Thyroid gland (tissue), 4 donors: ENCODE measurements around the gene HOXC11. TPM values are rescaled to one million over a fixed set of nuclear protein-coding genes. Genes with fewer than 3 reads are reported as not detected.

Source experiments
- DNase-seq, 2 donors: peaks; one replicate each; pipeline ENCODE4 v3.0.0-alpha.2; 2019
- H3K27ac ChIP-seq, 3 donors: fragments of 200-600 bp; sonication (generic); 1 replicate in 2 of 3; 2 replicates in 1 of 3; pipeline ENCODE4 v1.5.1; 2016 to 2019; ENCODE audit warnings: mild to moderate bottlenecking in 1 of 3, moderate library complexity in 1 of 3
- H3K27me3 ChIP-seq: fragments of 200-600 bp; sonication (generic); one replicate; pipeline ENCODE4 v1.5.1; 2019
- H3K36me3 ChIP-seq, 2 donors: fragments of 200-600 bp; sonication (generic); one replicate each; pipeline ENCODE4 v1.5.1; 2016 to 2019
- H3K4me1 ChIP-seq, 2 donors: fragments of 200-600 bp; sonication (generic); one replicate each; pipeline ENCODE4 v1.5.1; 2017 to 2019
- H3K4me3 ChIP-seq, 3 donors: fragments of 200-600 bp; sonication (generic); replicated peaks in 1 of 3; 1 replicate in 2 of 3; 2 replicates in 1 of 3; pipeline ENCODE4 v1.5.1; 2016; ENCODE audit warnings: mild to moderate bottlenecking in 1 of 3
- H3K9me3 ChIP-seq: fragments of 200-600 bp; sonication (generic); one replicate; pipeline ENCODE4 v1.5.1; 2017
- CTCF ChIP-seq, 6 experiments: fragments of 200-600 bp in 3 of 6; fragments of 450-650 bp in 3 of 6; sonication (generic) in 3 of 6; IDR thresholded peaks; one replicate each; pipeline ENCODE4 v1.5.1; 2016 to 2019; ENCODE audit warnings: antibody characterized with exemption in 6 of 6, mild to moderate bottlenecking in 2 of 6, inconsistent platforms in 1 of 6, moderate library complexity in 1 of 6
- POLR2A ChIP-seq, 2 donors: fragments of 450-650 bp; IDR thresholded peaks; one replicate each; pipeline ENCODE4 v1.6.1; 2017; ENCODE audit warnings: antibody characterized with exemption in 2 of 2, mild to moderate bottlenecking in 2 of 2, moderate library complexity in 1 of 2
- WGBS, 2 donors: methylation state at CpG; one replicate each; pipeline ENCODE4 v1.1.5; 2017; 5-methylcytosine and 5-hydroxymethylcytosine counted together
- intact Hi-C: fragments of 100-400 bp; cut with DNase I; formaldehyde crosslinking; loops from one replicate; pipeline ENCODE4 v1.15.1; 2023
- total RNA-seq, 4 donors: library from RNA; depleted of rRNA; stranded (reverse); fragments of >200 nt; gene quantifications; one replicate each; pipeline ENCODE4 v1.2.3, GENCODE V29; 2016

HOXC11 gene
- total RNA-seq, 4 donors from 2014 or later: not detected

GRCh38 chr12:53960187-53961024, 12.5 kb upstream of the HOXC11 start:
- H3K27me3 ChIP-seq: peaks cover 85% of the 10 kb centered on the region
- H3K36me3 ChIP-seq: no peaks in the 10 kb centered on the region
- DNase-seq: no peak
- no peaks in the 10 kb centered on the region for H3K9me3 ChIP-seq
- TF ChIP-seq CTCF (IDR thresholded peaks at IDR 0.05): no peak
- TF ChIP-seq POLR2A (IDR thresholded peaks at IDR 0.05): no peak
- H3K4me3 ChIP-seq: no peak overlapping the region
- 11 to 20% methylated on average over 23 to 26 of the region's 39 CpGs for WGBS, 2 donors
- no peak overlapping the region for H3K27ac ChIP-seq
- H3K4me1 ChIP-seq: peaks cover 0 to 14% of the 10 kb centered on the region in 2 donors
- intact Hi-C loops: no loop called here

DNA sequence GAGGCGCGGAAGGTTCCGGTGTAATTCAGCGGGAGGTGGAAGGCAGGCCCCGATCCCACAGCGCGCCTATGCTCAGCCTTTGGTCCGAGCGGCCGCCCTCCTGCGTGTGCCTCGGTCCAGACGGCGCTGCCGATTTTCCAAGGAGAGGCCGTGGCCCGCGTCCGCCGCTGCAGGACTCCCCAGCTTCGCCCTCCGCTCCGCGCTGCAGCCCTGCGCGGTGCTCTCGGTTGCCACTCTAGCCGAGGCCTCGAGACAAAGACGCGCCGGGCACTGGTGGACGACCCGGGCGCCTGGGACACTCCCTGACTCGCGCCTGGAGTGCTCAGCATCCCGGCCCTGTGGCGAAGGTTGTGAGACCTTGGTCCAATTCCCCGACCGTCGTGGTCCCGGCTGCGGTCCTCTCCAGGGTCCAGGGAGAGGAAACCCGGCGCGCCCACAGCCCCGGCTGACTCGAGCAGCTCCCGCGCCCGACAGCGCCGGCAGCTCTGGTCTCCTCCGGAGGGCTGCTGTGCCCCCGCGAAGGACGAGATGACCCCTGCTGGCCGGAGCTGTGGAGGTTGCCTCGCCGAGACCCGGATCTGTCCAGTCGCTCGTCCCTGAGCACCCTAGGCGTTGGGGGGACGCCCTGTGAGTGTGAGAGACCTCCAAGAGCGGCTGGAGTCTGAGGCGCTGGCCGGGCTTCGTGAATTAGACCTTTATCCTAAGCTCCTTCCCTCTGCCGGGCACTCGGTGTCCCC, 11.7 kb upstream of the HOXC11 start:
- TF ChIP-seq CTCF (IDR thresholded peaks at IDR 0.05) (no peak), POLR2A (IDR thresholded peaks at IDR 0.05) (no peak)
- 4% methylated on average over 23 of the region's 72 CpGs; no CpG with 5 or more reads in 1 of the 2 donors for WGBS, 2 donors
- Histone ChIP-seq H3K27ac (no peak overlapping the region), H3K4me3 (no peak overlapping the region), H3K9me3 (no peaks in the 10 kb centered on the region), H3K36me3 (no peaks in the 10 kb centered on the region), H3K4me1 (peaks cover 0 to 14% of the 10 kb centered on the region in 2 donors), H3K27me3 (peaks cover 87% of the 10 kb centered on the region)
- DNase-seq: no peak
- intact Hi-C loops: no loop called here

DNA sequence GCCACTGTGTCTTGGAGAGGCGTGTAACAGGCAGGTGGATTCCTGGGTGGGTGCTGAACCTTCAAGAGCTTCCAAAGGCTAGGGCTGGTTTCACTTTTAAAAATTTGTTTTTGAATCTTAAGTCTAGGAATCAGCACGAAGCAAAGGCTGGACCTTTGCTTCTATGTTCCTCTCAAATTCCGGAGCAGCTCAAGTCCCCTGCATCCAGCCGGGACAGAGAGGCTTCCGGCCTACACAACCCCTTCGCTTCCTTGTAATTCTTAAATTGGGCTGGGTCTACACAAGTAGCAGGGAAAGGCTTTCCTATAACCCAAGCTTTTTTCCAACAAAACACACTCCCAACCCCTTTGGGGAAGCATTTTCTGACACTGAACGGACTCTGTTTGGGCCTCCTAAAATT, 9.9 kb upstream of the HOXC11 start:
- no peak overlapping the region for H3K27ac ChIP-seq
- no peaks in the 10 kb centered on the region for H3K36me3 ChIP-seq
- intact Hi-C loops: no loop called here
- peaks cover 0 to 18% of the 10 kb centered on the region in 2 donors for H3K4me1 ChIP-seq
- H3K4me3 ChIP-seq: no peak overlapping the region
- WGBS, 2 donors: 24 to 32% methylated on average over 7 of the region's 7 CpGs
- H3K9me3 ChIP-seq: no peaks in the 10 kb centered on the region
- peaks cover 78% of the 10 kb centered on the region for H3K27me3 ChIP-seq
- TF ChIP-seq POLR2A (IDR thresholded peaks at IDR 0.05) (no peak), CTCF (IDR thresholded peaks at IDR 0.05) (no peak)
- no peak for DNase-seq

- TF ChIP-seq POLR2A (IDR thresholded peaks at IDR 0.05) (no peak), CTCF (IDR thresholded peaks at IDR 0.05) (no peak)
- H3K4me1 ChIP-seq: peaks cover 0 to 18% of the 10 kb centered on the region in 2 donors
- DNase-seq: no peak
- no peak overlapping the region for H3K27ac ChIP-seq
- no peaks in the 10 kb centered on the region for H3K36me3 ChIP-seq
- H3K9me3 ChIP-seq: no peaks in the 10 kb centered on the region
- intact Hi-C loops: no loop called here
- H3K27me3 ChIP-seq: peaks cover 83% of the 10 kb centered on the region
- 8 to 12% methylated on average over 38 of the region's 38 CpGs for WGBS, 2 donors
- H3K4me3 ChIP-seq: no peak overlapping the region
Observed at GRCh38 chr12:53963434-53964314, 9.3 kb upstream of the HOXC11 start.
